Sigmoid colon (tissue), 7 donors: ENCODE results near the gene OTULINL. TPM values are rescaled to one million over a fixed set of nuclear protein-coding genes. Genes with fewer than 3 reads are reported as not detected.

ENCODE experiments used
- DNase-seq: peaks from one replicate; pipeline ENCODE4 v3.0.0-alpha.2; 2019
- H3K27ac ChIP-seq, 4 donors: fragments of 200-600 bp; sonication (generic); one replicate each; pipeline ENCODE4 v1.5.1; 2016 to 2019; ENCODE audit warnings: mild to moderate bottlenecking in 1 of 4
- H3K27me3 ChIP-seq, 3 donors: fragments of 200-600 bp; sonication (generic); one replicate each; pipeline ENCODE4 v1.5.1; 2019; ENCODE audit warnings: mild to moderate bottlenecking in 1 of 3
- H3K36me3 ChIP-seq, 4 donors: fragments of 200-600 bp; sonication (generic); one replicate each; pipeline ENCODE4 v1.5.1; 2016 to 2019
- H3K4me1 ChIP-seq, 4 donors: fragments of 200-600 bp; sonication (generic); one replicate each; pipeline ENCODE4 v1.5.1; 2017 to 2019
- H3K4me3 ChIP-seq, 4 donors: fragments of 200-600 bp; sonication (generic); one replicate each; pipeline ENCODE4 v1.5.1; 2017 to 2019; ENCODE audit warnings: mild to moderate bottlenecking in 2 of 4, moderate library complexity in 1 of 4
- H3K9me3 ChIP-seq, 4 donors: fragments of 200-600 bp in 3 of 4; sonication (generic) in 3 of 4; one replicate each; pipeline versions ENCODE4 v1.5.1 to v1.6.1; 2013 to 2019
- EP300 ChIP-seq, 4 donors: sonication (generic); formaldehyde crosslinking; IDR thresholded peaks; one replicate each; pipeline ENCODE4 v1.6.1; 2017; ENCODE audit warnings: antibody characterized with exemption in 4 of 4
- POLR2A ChIP-seq, 2 donors: fragments of 450-650 bp; IDR thresholded peaks; one replicate each; pipeline ENCODE4 v1.6.1; 2016; ENCODE audit warnings: antibody characterized with exemption in 2 of 2, mild to moderate bottlenecking in 2 of 2, moderate library complexity in 2 of 2
- POLR2AphosphoS5 ChIP-seq, 4 donors: sonication (generic); formaldehyde crosslinking; IDR thresholded peaks; one replicate each; pipeline ENCODE4 v1.6.1; 2017; ENCODE audit warnings: antibody characterized with exemption in 4 of 4
- WGBS, 2 donors: extraction: QIAGEN DNeasy Blood & Tissue Kit; methylation state at CpG; one replicate each; pipeline ENCODE4 v1.1.7; 2013; 5-methylcytosine and 5-hydroxymethylcytosine counted together
- intact Hi-C: fragments of 100-400 bp; cut with DNase I; formaldehyde crosslinking; loops from one replicate; pipeline ENCODE4 v1.15.1; 2023
- polyA plus RNA-seq, 3 donors: library from polyadenylated mRNA; stranded (reverse); fragments of 200-250 nt; gene quantifications; one replicate each; pipeline ENCODE4 v1.2.3, GENCODE V29; 2013
- total RNA-seq, 4 donors: library from RNA; depleted of rRNA; stranded (reverse); fragments of >200 nt; gene quantifications; one replicate each; pipeline ENCODE4 v1.1.0, GENCODE V29; 2016
- TF ChIP-seq, protein P1 (sequence below), 4 experiments: fragments of 450-650 bp in 3 of 4; fragments of 200-600 bp in 1 of 4; IDR thresholded peaks; one replicate each; pipeline ENCODE4 v1.5.1; 2016 to 2019; ENCODE audit warnings: antibody characterized with exemption in 4 of 4, mild to moderate bottlenecking in 3 of 4, moderate library complexity in 2 of 4
- donor health status: healthy with polysubstance abuse.
- donor health status: Bipolar disorder and iron deficiency.
- donor health status: healthy.

OTULINL gene
- total and polyA plus RNA-seq, 7 donors, result 1.9 to 21.1 (median 5.7) TPM

DNA sequence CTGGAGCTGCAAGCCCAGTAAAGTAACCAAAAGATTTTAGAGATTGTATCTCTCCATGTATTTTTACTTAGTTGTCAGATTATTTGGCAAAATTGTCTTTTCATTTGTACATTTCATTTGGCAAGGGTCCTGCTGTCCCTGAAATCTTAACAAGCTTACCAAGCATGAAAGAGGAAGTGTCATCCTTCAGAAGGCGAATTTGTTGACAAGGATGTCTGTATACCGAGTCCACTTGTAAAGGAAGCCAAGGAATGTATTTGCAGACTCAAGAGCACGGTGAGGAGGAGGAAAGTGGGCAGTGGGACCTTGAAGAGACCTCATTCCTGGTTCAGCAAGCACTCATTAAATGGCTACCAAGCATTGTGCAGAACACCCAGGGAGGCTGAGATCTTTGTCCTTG, 7.5 kb upstream of the OTULINL start:
- Histone ChIP-seq H3K36me3 (no peaks in the 10 kb centered on the region), H3K4me3 (no peak overlapping the region), H3K27ac (peak overlapping the region in 1 of 4 donors; percentile 4), H3K4me1 (no peaks in the 10 kb centered on the region), H3K9me3 (no peaks in the 10 kb centered on the region), H3K27me3 (peaks cover 2 to 26% (median 16%) of the 10 kb centered on the region in 3 donors)
- 31 to 60% methylated on average over 3 of the region's 3 CpGs for WGBS, 2 donors
- DNase-seq, result no peak
- intact Hi-C loops, result no loop called here
- no peak for TF ChIP-seq EP300 (IDR thresholded peaks at IDR 0.05)
- TF ChIP-seq POLR2A (IDR thresholded peaks at IDR 0.05), result no peak
- TF ChIP-seq, protein P1, sequence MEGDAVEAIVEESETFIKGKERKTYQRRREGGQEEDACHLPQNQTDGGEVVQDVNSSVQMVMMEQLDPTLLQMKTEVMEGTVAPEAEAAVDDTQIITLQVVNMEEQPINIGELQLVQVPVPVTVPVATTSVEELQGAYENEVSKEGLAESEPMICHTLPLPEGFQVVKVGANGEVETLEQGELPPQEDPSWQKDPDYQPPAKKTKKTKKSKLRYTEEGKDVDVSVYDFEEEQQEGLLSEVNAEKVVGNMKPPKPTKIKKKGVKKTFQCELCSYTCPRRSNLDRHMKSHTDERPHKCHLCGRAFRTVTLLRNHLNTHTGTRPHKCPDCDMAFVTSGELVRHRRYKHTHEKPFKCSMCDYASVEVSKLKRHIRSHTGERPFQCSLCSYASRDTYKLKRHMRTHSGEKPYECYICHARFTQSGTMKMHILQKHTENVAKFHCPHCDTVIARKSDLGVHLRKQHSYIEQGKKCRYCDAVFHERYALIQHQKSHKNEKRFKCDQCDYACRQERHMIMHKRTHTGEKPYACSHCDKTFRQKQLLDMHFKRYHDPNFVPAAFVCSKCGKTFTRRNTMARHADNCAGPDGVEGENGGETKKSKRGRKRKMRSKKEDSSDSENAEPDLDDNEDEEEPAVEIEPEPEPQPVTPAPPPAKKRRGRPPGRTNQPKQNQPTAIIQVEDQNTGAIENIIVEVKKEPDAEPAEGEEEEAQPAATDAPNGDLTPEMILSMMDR (IDR thresholded peaks at IDR 0.05), result no peak
- TF ChIP-seq POLR2AphosphoS5 (IDR thresholded peaks at IDR 0.05), result no peak

DNA sequence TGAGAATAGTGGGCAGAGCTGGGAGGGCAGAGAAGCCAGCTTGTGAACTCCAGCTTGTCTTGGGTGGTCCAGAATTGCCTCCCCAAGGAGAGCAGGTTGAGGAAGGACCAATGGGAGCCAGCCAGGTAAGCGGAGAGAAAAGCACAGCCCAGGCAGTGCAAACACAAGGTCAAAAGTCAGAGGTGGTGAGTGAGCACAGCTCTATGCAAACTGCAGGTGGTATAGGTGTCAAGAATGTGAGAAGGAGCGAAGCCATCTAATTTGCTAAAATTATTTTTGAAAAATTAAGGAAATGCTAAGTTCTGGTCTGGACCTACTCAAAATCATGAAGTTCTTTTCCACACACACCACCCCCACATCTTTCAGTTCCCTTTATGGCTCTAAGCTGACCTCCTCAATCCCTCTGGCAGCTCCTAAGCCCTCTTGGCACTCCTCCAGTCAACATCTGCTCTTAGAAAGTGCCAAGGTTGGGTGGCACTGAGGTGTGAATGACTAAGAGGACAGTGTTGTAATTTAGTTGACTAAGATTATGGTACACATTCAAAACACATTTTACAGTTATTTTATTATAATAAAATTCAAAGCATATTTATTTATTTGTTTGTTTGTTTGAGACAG, 6.6 kb upstream of the OTULINL start:
- H3K9me3 ChIP-seq, result no peaks in the 10 kb centered on the region
- intact Hi-C loops, result no loop called here
- no peaks in the 10 kb centered on the region for H3K36me3 ChIP-seq
- peaks cover 2 to 30% (median 17%) of the 10 kb centered on the region in 3 donors for H3K27me3 ChIP-seq
- H3K4me3 ChIP-seq, result no peak overlapping the region
- peak; percentile 71 for DNase-seq
- H3K27ac ChIP-seq, result peak overlapping the region in 1 of 4 donors; percentile 4
- no peak for TF ChIP-seq EP300 (IDR thresholded peaks at IDR 0.05)
- TF ChIP-seq, protein P1 (IDR thresholded peaks at IDR 0.05), result no peak
- no peak for TF ChIP-seq POLR2AphosphoS5 (IDR thresholded peaks at IDR 0.05)
- no peak for TF ChIP-seq POLR2A (IDR thresholded peaks at IDR 0.05)
- 50 to 78% methylated on average over 2 of the region's 2 CpGs for WGBS, 2 donors
- H3K4me1 ChIP-seq, result no peaks in the 10 kb centered on the region

DNA sequence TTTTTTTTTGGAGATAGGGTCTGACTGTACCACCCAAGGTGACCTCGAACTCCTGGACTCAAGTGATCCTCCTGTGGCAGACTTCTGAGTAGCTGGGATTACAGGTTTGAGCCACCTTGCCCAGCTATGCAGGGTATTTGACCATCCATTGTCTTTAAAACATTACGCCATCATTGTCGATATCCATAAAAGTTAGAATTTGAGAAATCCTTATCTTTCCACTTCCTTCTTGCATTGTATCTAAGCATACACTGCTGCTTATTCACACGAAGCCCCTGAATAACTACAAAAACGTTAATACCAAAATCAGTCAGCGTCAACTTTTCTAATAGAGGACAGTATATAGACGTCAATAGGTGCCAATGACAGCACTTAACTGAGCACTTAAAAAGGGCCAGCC, 5.4 kb upstream of the OTULINL start:
- Histone ChIP-seq H3K4me3 (no peak overlapping the region), H3K36me3 (no peaks in the 10 kb centered on the region), H3K27ac (no peak overlapping the region), H3K27me3 (peaks cover 2 to 30% (median 17%) of the 10 kb centered on the region in 3 donors), H3K4me1 (peaks cover 0 to 6% (median 2%) of the 10 kb centered on the region in 4 donors), H3K9me3 (no peaks in the 10 kb centered on the region)
- intact Hi-C loops, result no loop called here
- no peak for TF ChIP-seq POLR2AphosphoS5 (IDR thresholded peaks at IDR 0.05)
- TF ChIP-seq, protein P1 (IDR thresholded peaks at IDR 0.05), result no peak
- TF ChIP-seq EP300 (IDR thresholded peaks at IDR 0.05), result no peak
- no peak for TF ChIP-seq POLR2A (IDR thresholded peaks at IDR 0.05)
- 93% methylated on average over 7 of the region's 7 CpGs for WGBS, 2 donors
- no peak for DNase-seq

DNA sequence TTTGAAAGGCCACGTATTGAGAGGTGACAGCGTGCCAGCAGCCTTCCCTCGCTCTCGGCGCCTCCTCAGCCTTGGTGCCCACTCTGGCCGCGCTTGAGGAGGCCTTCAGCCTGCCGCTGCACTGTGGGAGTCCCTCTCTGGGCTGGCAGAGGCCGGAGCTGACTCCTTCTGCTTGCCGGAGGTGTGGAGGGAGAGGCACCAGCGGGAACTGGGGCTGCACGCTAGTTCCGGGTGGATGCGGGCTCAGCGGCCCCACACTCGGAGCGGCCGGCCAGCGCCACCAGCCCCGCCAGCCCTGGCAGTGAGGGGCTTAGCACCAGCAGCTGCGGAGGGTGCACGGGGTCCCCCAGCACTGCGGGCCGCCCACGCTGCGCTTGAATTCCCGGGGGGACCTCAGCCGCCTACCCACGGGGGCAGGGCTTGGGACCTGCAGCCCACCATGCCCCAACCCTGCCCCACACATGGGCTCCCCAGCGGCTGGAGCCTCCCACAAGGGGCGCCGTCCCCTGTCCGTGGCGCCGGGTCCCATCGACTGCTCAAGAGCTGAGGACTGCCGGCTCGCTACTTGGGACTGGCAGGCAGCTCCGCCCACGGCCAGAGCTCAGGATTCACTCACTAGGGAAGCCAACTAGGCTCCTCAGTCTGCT, 4.4 kb upstream of the OTULINL start:
- intact Hi-C loops, result no loop called here
- Histone ChIP-seq H3K9me3 (no peaks in the 10 kb centered on the region), H3K27ac (no peak overlapping the region), H3K4me3 (no peak overlapping the region), H3K27me3 (peaks cover 2 to 30% (median 24%) of the 10 kb centered on the region in 3 donors), H3K36me3 (no peaks in the 10 kb centered on the region), H3K4me1 (peaks cover 0 to 14% (median 12%) of the 10 kb centered on the region in 4 donors)
- DNase-seq, result no peak
- WGBS, 2 donors, result 97% methylated on average over 40 of the region's 40 CpGs
- no peak for TF ChIP-seq POLR2A (IDR thresholded peaks at IDR 0.05)
- TF ChIP-seq EP300 (IDR thresholded peaks at IDR 0.05), result no peak
- TF ChIP-seq POLR2AphosphoS5 (IDR thresholded peaks at IDR 0.05), result no peak
- TF ChIP-seq, protein P1 (IDR thresholded peaks at IDR 0.05), result no peak
